IgD-negative memory B cell (primary cell): ENCODE measurements around the gene CD300LB. TPM values are rescaled to one million over a fixed set of nuclear protein-coding genes. Genes with fewer than 3 reads are reported as not detected.
"Not testable (repeated sequence)": the region's sequence is repeated elsewhere in the genome, so short reads cannot be mapped to it uniquely, and the experiment has no call there.

ENCODE experiments used
- H3K27ac Mint-ChIP-seq, 3 donors: one replicate each; pipeline ENCODE4 v1.8.0; 2020 to 2022; ENCODE audit warnings: mild to moderate bottlenecking in 3 of 3, mixed read lengths in 3 of 3, moderate library complexity in 1 of 3
- H3K27me3 Mint-ChIP-seq: one replicate; pipeline ENCODE4 v1.8.0; 2021; ENCODE audit warnings: mixed read lengths
- H3K36me3 Mint-ChIP-seq: one replicate; pipeline ENCODE4 v1.8.0; 2020; ENCODE audit warnings: mild to moderate bottlenecking, mixed read lengths
- H3K4me1 Mint-ChIP-seq, 3 donors: one replicate each; pipeline ENCODE4 v1.8.0; 2020 to 2022; ENCODE audit warnings: mixed read lengths in 3 of 3, mild to moderate bottlenecking in 1 of 3
- H3K4me3 Mint-ChIP-seq, 4 donors: one replicate each; pipeline ENCODE4 v1.8.0; 2020 to 2022; ENCODE audit warnings: mild to moderate bottlenecking in 4 of 4, mixed read lengths in 4 of 4, moderate library complexity in 3 of 4
- H3K9me3 Mint-ChIP-seq, 3 donors: one replicate each; pipeline ENCODE4 v1.8.0; 2020 to 2021; ENCODE audit warnings: mixed read lengths in 3 of 3, mild to moderate bottlenecking in 1 of 3
- polyA plus RNA-seq: library from polyadenylated mRNA; unstranded; fragments of 300-500 nt; fragmentation: Illumina TruSeq; gene quantifications from one replicate; pipeline ENCODE4 v1.2.3, GENCODE V29; 2021

CD300LB gene
- polyA plus RNA-seq = not detected

- no peaks in the 10 kb centered on the region for H3K36me3 Mint-ChIP-seq
- peak within 1 kb of the TSS in 3 of 4 donors; percentile 9 to 80 (median 39) for H3K4me3 Mint-ChIP-seq
- H3K27me3 Mint-ChIP-seq = peaks cover 5% of the 10 kb centered on the region
- peaks cover 0 to 1% (median 0%) of the 10 kb centered on the region in 3 donors for H3K9me3 Mint-ChIP-seq
- H3K27ac Mint-ChIP-seq = peak within 1 kb of the TSS in 1 of 3 donors; percentile 80
- H3K4me1 Mint-ChIP-seq = peaks cover 16 to 22% (median 17%) of the 10 kb centered on the region in 3 donors
These were observed at the start of gene CD300LB for GRCh38 chr17:74531231-74531761. CD300LB (minus strand) TSS chr17:74531475; CDS start chr17:74531350, 125 bp downstream.

- H3K9me3 Mint-ChIP-seq = peaks cover 0 to 4% (median 2%) of the 10 kb centered on the region in 3 donors
- H3K27ac Mint-ChIP-seq = peak overlapping the region in 1 of 3 donors; percentile 12
- H3K27me3 Mint-ChIP-seq = peaks cover 9% of the 10 kb centered on the region
- no peak overlapping the region for H3K4me3 Mint-ChIP-seq
- H3K36me3 Mint-ChIP-seq = peaks cover 5% of the 10 kb centered on the region
- H3K4me1 Mint-ChIP-seq = peaks cover 0 to 8% (median 6%) of the 10 kb centered on the region in 3 donors
These were observed 48.6 kb upstream of the CD300LB start for GRCh38 chr17:74579900-74580299.

GRCh38 chr17:74578979-74579378, 47.7 kb upstream of the CD300LB start:
- peaks cover 10% of the 10 kb centered on the region for H3K27me3 Mint-ChIP-seq
- H3K4me3 Mint-ChIP-seq = peak overlapping the region in 1 of 4 donors; percentile 1
- peaks cover 0 to 2% (median 0%) of the 10 kb centered on the region in 3 donors for H3K9me3 Mint-ChIP-seq
- H3K36me3 Mint-ChIP-seq = peaks cover 5% of the 10 kb centered on the region
- no peak overlapping the region for H3K27ac Mint-ChIP-seq
- H3K4me1 Mint-ChIP-seq = peaks cover 0 to 8% (median 6%) of the 10 kb centered on the region in 3 donors

GRCh38 chr17:74574489-74575142, 43.3 kb upstream of the CD300LB start:
- peaks cover 0 to 8% (median 6%) of the 10 kb centered on the region in 3 donors for H3K4me1 Mint-ChIP-seq
- peaks cover 0 to 2% (median 0%) of the 10 kb centered on the region in 3 donors for H3K9me3 Mint-ChIP-seq
- H3K27me3 Mint-ChIP-seq = peaks cover 18% of the 10 kb centered on the region
- H3K27ac Mint-ChIP-seq = no peak overlapping the region
- H3K36me3 Mint-ChIP-seq = peaks cover 5% of the 10 kb centered on the region
- no peak overlapping the region for H3K4me3 Mint-ChIP-seq

GRCh38 chr17:74573635-74574034, 42.4 kb upstream of the CD300LB start:
- H3K4me1 Mint-ChIP-seq, H3K27ac Mint-ChIP-seq, H3K9me3 Mint-ChIP-seq, H3K4me3 Mint-ChIP-seq, H3K36me3 Mint-ChIP-seq: not testable (repeated sequence)
- H3K27me3 Mint-ChIP-seq = peaks cover 15% of the 10 kb centered on the region

GRCh38 chr17:74573169-74573568, 41.9 kb upstream of the CD300LB start:
- H3K27ac Mint-ChIP-seq = peak overlapping the region in 1 of 3 donors; percentile 40
- H3K27me3 Mint-ChIP-seq = peaks cover 18% of the 10 kb centered on the region
- peaks cover 0 to 6% (median 5%) of the 10 kb centered on the region in 3 donors for H3K4me1 Mint-ChIP-seq
- no peak overlapping the region for H3K4me3 Mint-ChIP-seq
- H3K36me3 Mint-ChIP-seq = peaks cover 2% of the 10 kb centered on the region
- H3K9me3 Mint-ChIP-seq = peaks cover 0 to 3% (median 0%) of the 10 kb centered on the region in 3 donors

- H3K27me3 Mint-ChIP-seq = peaks cover 15% of the 10 kb centered on the region
- no peaks in the 10 kb centered on the region for H3K36me3 Mint-ChIP-seq
- no peak overlapping the region for H3K4me3 Mint-ChIP-seq
- peaks cover 0 to 3% (median 0%) of the 10 kb centered on the region in 3 donors for H3K9me3 Mint-ChIP-seq
- peaks cover 0 to 10% (median 6%) of the 10 kb centered on the region in 3 donors for H3K4me1 Mint-ChIP-seq
- no peak overlapping the region for H3K27ac Mint-ChIP-seq
These were observed 40.5 kb upstream of the CD300LB start for GRCh38 chr17:74571621-74572270.

- Mint-ChIP-seq H3K4me3 (no peak overlapping the region), H3K36me3 (no peaks in the 10 kb centered on the region), H3K27me3 (peaks cover 12% of the 10 kb centered on the region), H3K4me1 (peaks cover 0 to 9% (median 0%) of the 10 kb centered on the region in 3 donors), H3K27ac (no peak overlapping the region), H3K9me3 (peaks cover 0 to 1% (median 0%) of the 10 kb centered on the region in 3 donors)
These were observed 38.0 kb upstream of the CD300LB start for GRCh38 chr17:74569020-74570003.

- peaks cover 17% of the 10 kb centered on the region for H3K27me3 Mint-ChIP-seq
- H3K4me3 Mint-ChIP-seq = no peak overlapping the region
- no peaks in the 10 kb centered on the region for H3K36me3 Mint-ChIP-seq
- peaks cover 0 to 1% (median 0%) of the 10 kb centered on the region in 3 donors for H3K9me3 Mint-ChIP-seq
- H3K27ac Mint-ChIP-seq = no peak overlapping the region
- H3K4me1 Mint-ChIP-seq = peaks cover 0 to 11% (median under 1%) of the 10 kb centered on the region in 3 donors
These were observed 37.0 kb upstream of the CD300LB start for GRCh38 chr17:74568106-74568873.

GRCh38 chr17:74567397-74567796, 36.1 kb upstream of the CD300LB start, which contains the start of gene CD300H:
CD300H (minus strand) TSS chr17:74567509.
- H3K4me3 Mint-ChIP-seq = no peak within 1 kb of the TSS
- H3K27ac Mint-ChIP-seq = no peak within 1 kb of the TSS
- peaks cover 0 to 1% (median 0%) of the 10 kb centered on the region in 3 donors for H3K9me3 Mint-ChIP-seq
- peaks cover 13% of the 10 kb centered on the region for H3K27me3 Mint-ChIP-seq
- peaks cover 0 to 11% (median 2%) of the 10 kb centered on the region in 3 donors for H3K4me1 Mint-ChIP-seq
- H3K36me3 Mint-ChIP-seq = no peaks in the 10 kb centered on the region

- Mint-ChIP-seq H3K4me1 (peaks cover 6 to 17% (median 6%) of the 10 kb centered on the region in 3 donors), H3K27ac (no peak overlapping the region), H3K36me3 (peaks cover under 1% of the 10 kb centered on the region), H3K9me3 (peaks cover 0 to 1% (median 0%) of the 10 kb centered on the region in 3 donors), H3K4me3 (no peak overlapping the region), H3K27me3 (peaks cover 16% of the 10 kb centered on the region)
These were observed 35.0 kb upstream of the CD300LB start for GRCh38 chr17:74566132-74566753.

- H3K4me1 Mint-ChIP-seq = peaks cover 6 to 17% (median 6%) of the 10 kb centered on the region in 3 donors
- H3K27me3 Mint-ChIP-seq = peaks cover 15% of the 10 kb centered on the region
- H3K4me3 Mint-ChIP-seq = no peak overlapping the region
- H3K36me3 Mint-ChIP-seq = peaks cover 3% of the 10 kb centered on the region
- peak overlapping the region in 1 of 3 donors; percentile 48 for H3K27ac Mint-ChIP-seq
- H3K9me3 Mint-ChIP-seq = peaks cover 0 to 1% (median 0%) of the 10 kb centered on the region in 3 donors
These were observed 33.9 kb upstream of the CD300LB start for GRCh38 chr17:74565126-74565525.

- peaks cover 5% of the 10 kb centered on the region for H3K36me3 Mint-ChIP-seq
- peaks cover 13% of the 10 kb centered on the region for H3K27me3 Mint-ChIP-seq
- no peak overlapping the region for H3K4me3 Mint-ChIP-seq
- H3K27ac Mint-ChIP-seq = no peak overlapping the region
- peaks cover 11 to 27% (median 16%) of the 10 kb centered on the region in 3 donors for H3K4me1 Mint-ChIP-seq
- H3K9me3 Mint-ChIP-seq = peaks cover 0 to 5% (median 3%) of the 10 kb centered on the region in 3 donors
These were observed 32.1 kb upstream of the CD300LB start for GRCh38 chr17:74563358-74563757.
